GM12801 (cell line): ENCODE measurements around the gene EME2.

Experiments
- CTCF ChIP-seq: IDR thresholded peaks from one replicate; pipeline ENCODE4 v1.5.1; 2011; ENCODE audit warnings: control low read depth; ENCODE audit not compliant: insufficient read length; ENCODE audit errors: extremely low read depth

EME2 gene

GRCh38 chr16:1774448-1774780 lies 1.8 kb downstream of the EME2 start:
- TF ChIP-seq CTCF, result no peak

- TF ChIP-seq CTCF, result no peak
These were observed 2.6 kb downstream of the EME2 start for GRCh38 chr16:1775006-1775845.

GRCh38 chr16:1775846-1776671 lies 3.4 kb downstream of the EME2 start:
- no peak for TF ChIP-seq CTCF

GRCh38 chr16:1776672-1776955 lies 4.0 kb downstream of the EME2 start:
- TF ChIP-seq CTCF, result no peak

GRCh38 chr16:1776991-1777374 lies 4.4 kb downstream of the EME2 start:
- TF ChIP-seq CTCF, result no peak

- no peak for TF ChIP-seq CTCF
These were observed 5.0 kb downstream of the EME2 start for GRCh38 chr16:1777375-1778199.
